ENCODE data around the gene TSPAN9.

DNA sequence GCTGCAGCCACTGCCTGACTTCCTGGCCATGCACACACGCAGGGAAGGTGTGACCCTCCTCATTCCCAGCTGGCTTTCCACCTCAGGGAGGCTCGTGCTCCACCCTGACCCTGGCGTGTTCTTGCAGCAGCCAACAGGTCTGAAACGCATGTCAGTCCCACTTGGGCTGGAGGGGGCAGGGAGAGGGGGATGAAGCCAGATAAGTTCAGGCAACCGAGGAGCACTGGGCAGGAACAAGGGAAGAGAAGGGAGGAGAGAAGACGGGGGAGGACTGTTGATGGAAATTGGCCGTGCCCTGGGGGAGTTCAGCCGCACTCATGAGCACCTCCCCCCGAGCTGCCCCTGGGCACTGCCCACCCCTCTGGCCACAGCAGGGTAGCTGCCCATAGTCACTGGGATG, 231.4 kb downstream of the TSPAN9 start:
- TF ChIP-seq TEAD4 (IDR thresholded peaks at IDR 0.05; ENCODE audit: borderline replicate concordance, insufficient read depth) (no peak), SMC3 (IDR thresholded peaks at IDR 0.05; ENCODE audit: low read depth, low read length) (no peak), CTCF (IDR thresholded peaks at IDR 0.05) (no peak), REST (IDR thresholded peaks at IDR 0.05; ENCODE audit: low read depth, low read length) (no peak), MEF2A (IDR thresholded peaks at IDR 0.05; ENCODE audit: borderline replicate concordance, low read depth) (no peak), FOXJ3 (CRISPR knock-in tag; IDR thresholded peaks at IDR 0.05) (no peak), IRF3 (IDR thresholded peaks at IDR 0.05; ENCODE audit: low read depth, low read length) (no peak), RCOR1 (IDR thresholded peaks at IDR 0.05; ENCODE audit: low read length) (no peak), EP300 (IDR thresholded peaks at IDR 0.05; ENCODE audit: borderline replicate concordance in 1 of 2, low read depth in 1 of 2, low read length in 1 of 2) (no peak), YY1 (IDR thresholded peaks at IDR 0.05; ENCODE audit: low read depth) (no peak), EZH2phosphoT487 (IDR thresholded peaks at IDR 0.05; ENCODE audit: borderline replicate concordance, low read depth) (no peak), NRF1 (IDR thresholded peaks at IDR 0.05; ENCODE audit: low read depth, low read length) (no peak), POLR2AphosphoS5 (IDR thresholded peaks at IDR 0.05; ENCODE audit: low read depth, low read length) (no peak)
- TF ChIP-seq, protein P1, sequence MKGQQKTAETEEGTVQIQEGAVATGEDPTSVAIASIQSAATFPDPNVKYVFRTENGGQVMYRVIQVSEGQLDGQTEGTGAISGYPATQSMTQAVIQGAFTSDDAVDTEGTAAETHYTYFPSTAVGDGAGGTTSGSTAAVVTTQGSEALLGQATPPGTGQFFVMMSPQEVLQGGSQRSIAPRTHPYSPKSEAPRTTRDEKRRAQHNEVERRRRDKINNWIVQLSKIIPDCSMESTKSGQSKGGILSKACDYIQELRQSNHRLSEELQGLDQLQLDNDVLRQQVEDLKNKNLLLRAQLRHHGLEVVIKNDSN (IDR thresholded peaks at IDR 0.05; ENCODE audit: borderline replicate concordance, low read depth): no peak

All from SK-N-SH (cell line).